Astrocyte (in vitro differentiated cells and primary cell): ENCODE data around the gene LMOD1. TPM values are rescaled to one million over a fixed set of nuclear protein-coding genes. Genes with fewer than 3 reads are reported as not detected.

Source experiments
- DNase-seq: peaks from one replicate; pipeline ENCODE4 v3.0.0-alpha.2; 2010; ENCODE audit warnings: low read depth
- FAIRE-seq: peaks from 2 replicates; lab custom pipeline; 2011; peaks lifted over from hg19 to GRCh38; lab: Jason Lieb, UNC
- H2AFZ ChIP-seq: 2 replicates; pipeline ENCODE4 v1.6.0; 2012; ENCODE audit warnings: low read depth, low read length, inconsistent platforms
- H3K27ac ChIP-seq: 2 replicates; pipeline ENCODE4 v1.5.1; 2011; ENCODE audit warnings: low read depth, low read length, inconsistent platforms
- H3K27me3 ChIP-seq: 2 replicates; pipeline ENCODE4 v1.6.0; 2011; ENCODE audit warnings: low read length, inconsistent platforms; ENCODE audit not compliant: insufficient read depth
- H3K36me3 ChIP-seq: 2 replicates; pipeline ENCODE4 v1.5.1; 2011; ENCODE audit warnings: low read length, inconsistent platforms; ENCODE audit not compliant: insufficient read depth
- H3K4me1 ChIP-seq: 2 replicates; pipeline ENCODE4 v1.5.1; 2011; ENCODE audit warnings: low read length, inconsistent platforms; ENCODE audit not compliant: insufficient read depth
- H3K4me2 ChIP-seq: 2 replicates; pipeline ENCODE4 v1.6.0; 2012; ENCODE audit warnings: low read length, inconsistent platforms
- H3K4me3 ChIP-seq: 2 replicates; pipeline ENCODE4 v1.5.1; 2011; ENCODE audit warnings: low read depth, mild to moderate bottlenecking, low read length, inconsistent platforms; ENCODE audit not compliant: insufficient read depth
- H3K79me2 ChIP-seq: 2 replicates; pipeline ENCODE4 v1.6.0; 2012; ENCODE audit warnings: mild to moderate bottlenecking, low read length, inconsistent platforms; ENCODE audit not compliant: insufficient read depth
- H3K9ac ChIP-seq: 2 replicates; pipeline ENCODE4 v1.6.0; 2012; ENCODE audit warnings: mild to moderate bottlenecking, low read length, inconsistent platforms
- H3K9me3 ChIP-seq: 2 replicates; pipeline ENCODE4 v1.5.1; 2012; ENCODE audit warnings: low read depth, mild to moderate bottlenecking, low read length, inconsistent platforms; ENCODE audit not compliant: insufficient read depth
- H4K20me1 ChIP-seq: 2 replicates; pipeline ENCODE4 v1.6.0; 2012; ENCODE audit warnings: low read length, inconsistent platforms; ENCODE audit not compliant: insufficient read depth
- H3K27ac Mint-ChIP-seq: one replicate; pipeline ENCODE4 v1.8.0; 2021; ENCODE audit warnings: mild to moderate bottlenecking, mixed read lengths; ENCODE audit not compliant: unreplicated experiment
- H3K27me3 Mint-ChIP-seq: one replicate; pipeline ENCODE4 v1.8.0; 2021; ENCODE audit warnings: low read depth, mixed read lengths; ENCODE audit not compliant: unreplicated experiment
- H3K36me3 Mint-ChIP-seq: one replicate; pipeline ENCODE4 v1.8.0; 2021; ENCODE audit warnings: low read depth, mixed read lengths; ENCODE audit not compliant: unreplicated experiment
- H3K4me1 Mint-ChIP-seq: one replicate; pipeline ENCODE4 v1.8.0; 2021; ENCODE audit warnings: low read depth, mixed read lengths; ENCODE audit not compliant: unreplicated experiment
- H3K4me3 Mint-ChIP-seq: one replicate; pipeline ENCODE4 v1.8.0; 2021; ENCODE audit warnings: mild to moderate bottlenecking, moderate library complexity, mixed read lengths; ENCODE audit not compliant: unreplicated experiment
- H3K9me3 Mint-ChIP-seq: one replicate; pipeline ENCODE4 v1.8.0; 2021; ENCODE audit warnings: mild to moderate bottlenecking, mixed read lengths; ENCODE audit not compliant: unreplicated experiment
- EZH2 ChIP-seq: IDR thresholded peaks from 2 replicates; pipeline ENCODE4 v1.6.1; 2012; ENCODE audit warnings: mild to moderate bottlenecking, low read length, inconsistent platforms; ENCODE audit not compliant: insufficient read depth
- total RNA-seq: library from RNA; stranded (reverse); gene quantifications from 2 replicates; pipeline ENCODE4 v1.2.1, GENCODE V29; 2021
- TF ChIP-seq, protein P1 (sequence below): IDR thresholded peaks from 2 replicates; pipeline ENCODE4 v1.5.1; 2011; ENCODE audit warnings: low read depth, mild to moderate bottlenecking, inconsistent platforms, low read length, moderate library complexity; ENCODE audit not compliant: insufficient read depth

The LMOD1 gene
- total RNA-seq, 1 donor from 2014 or later, result 13.2 TPM

DNA sequence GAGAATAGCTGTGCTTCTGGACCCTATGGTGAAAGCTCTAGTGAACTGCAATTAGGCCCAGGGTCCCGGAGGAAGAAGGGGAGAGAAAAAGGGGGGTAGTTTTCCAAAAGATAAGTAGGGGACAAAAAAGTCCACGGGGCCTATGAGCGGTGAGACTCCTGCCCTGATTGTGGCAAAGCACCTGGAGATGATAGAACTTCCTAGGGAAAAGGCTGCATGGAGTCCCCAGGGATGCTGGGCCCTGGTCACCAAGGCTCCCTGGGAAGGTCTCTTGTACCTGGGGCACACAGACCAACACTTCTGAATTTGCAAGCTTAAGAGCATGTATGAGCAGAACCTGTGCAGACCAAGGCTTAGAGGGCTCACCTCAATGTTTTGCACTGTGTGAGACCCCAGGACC lies 63.1 kb downstream of the LMOD1 start:
- Mint-ChIP-seq H3K4me1 (peaks cover 32% of the 10 kb centered on the region), H3K36me3 (no peaks in the 10 kb centered on the region), H3K27me3 (peaks cover 10% of the 10 kb centered on the region), H3K4me3 (peak overlapping the region; percentile 58), H3K27ac (peak overlapping the region; percentile 75), H3K9me3 (no peaks in the 10 kb centered on the region)
- Histone ChIP-seq H3K4me1 (peaks cover 27% of the 10 kb centered on the region), H3K36me3 (no peaks in the 10 kb centered on the region), H4K20me1 (no peaks in the 10 kb centered on the region), H3K4me3 (no peak overlapping the region), H3K4me2 (peak overlapping the region; percentile 58), H3K27ac (peak overlapping the region; percentile 33), H3K9me3 (no peaks in the 10 kb centered on the region), H3K79me2 (no peaks in the 10 kb centered on the region), H3K27me3 (no peaks in the 10 kb centered on the region), H2AFZ (no peak overlapping the region), H3K9ac (no peak overlapping the region)
- no peak for TF ChIP-seq EZH2
- TF ChIP-seq, protein P1, sequence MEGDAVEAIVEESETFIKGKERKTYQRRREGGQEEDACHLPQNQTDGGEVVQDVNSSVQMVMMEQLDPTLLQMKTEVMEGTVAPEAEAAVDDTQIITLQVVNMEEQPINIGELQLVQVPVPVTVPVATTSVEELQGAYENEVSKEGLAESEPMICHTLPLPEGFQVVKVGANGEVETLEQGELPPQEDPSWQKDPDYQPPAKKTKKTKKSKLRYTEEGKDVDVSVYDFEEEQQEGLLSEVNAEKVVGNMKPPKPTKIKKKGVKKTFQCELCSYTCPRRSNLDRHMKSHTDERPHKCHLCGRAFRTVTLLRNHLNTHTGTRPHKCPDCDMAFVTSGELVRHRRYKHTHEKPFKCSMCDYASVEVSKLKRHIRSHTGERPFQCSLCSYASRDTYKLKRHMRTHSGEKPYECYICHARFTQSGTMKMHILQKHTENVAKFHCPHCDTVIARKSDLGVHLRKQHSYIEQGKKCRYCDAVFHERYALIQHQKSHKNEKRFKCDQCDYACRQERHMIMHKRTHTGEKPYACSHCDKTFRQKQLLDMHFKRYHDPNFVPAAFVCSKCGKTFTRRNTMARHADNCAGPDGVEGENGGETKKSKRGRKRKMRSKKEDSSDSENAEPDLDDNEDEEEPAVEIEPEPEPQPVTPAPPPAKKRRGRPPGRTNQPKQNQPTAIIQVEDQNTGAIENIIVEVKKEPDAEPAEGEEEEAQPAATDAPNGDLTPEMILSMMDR, result no peak
- DNase-seq (no peak), FAIRE-seq (no peak)

DNA sequence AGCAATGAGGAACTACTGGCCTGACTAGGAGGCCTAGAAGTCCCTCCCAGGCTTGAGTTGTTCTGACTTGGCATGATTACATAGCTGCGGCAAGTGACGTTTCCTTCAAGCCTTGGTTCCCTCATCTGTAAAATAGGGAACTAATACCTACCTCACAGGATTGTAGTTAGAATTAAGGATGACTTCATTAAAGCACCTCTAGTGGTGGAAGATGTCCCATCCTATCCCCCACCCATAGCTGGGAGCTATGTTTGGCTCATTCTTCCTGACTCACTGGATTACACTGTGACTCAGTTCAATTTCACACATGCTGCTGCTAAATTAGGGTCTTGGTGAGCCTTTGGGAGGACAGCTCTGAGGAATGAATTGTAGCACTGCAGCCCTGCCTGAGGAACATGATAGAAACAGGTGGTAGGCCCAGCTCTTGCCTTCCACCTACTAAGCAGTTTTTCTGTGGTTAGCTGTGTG lies 63.6 kb downstream of the LMOD1 start:
- Mint-ChIP-seq H3K9me3 (no peaks in the 10 kb centered on the region), H3K27me3 (peaks cover 7% of the 10 kb centered on the region), H3K27ac (peak overlapping the region; percentile 75), H3K4me1 (peaks cover 33% of the 10 kb centered on the region), H3K36me3 (no peaks in the 10 kb centered on the region), H3K4me3 (no peak overlapping the region)
- Histone ChIP-seq H3K9ac (no peak overlapping the region), H3K79me2 (no peaks in the 10 kb centered on the region), H3K4me3 (no peak overlapping the region), H3K4me1 (peaks cover 23% of the 10 kb centered on the region), H3K36me3 (no peaks in the 10 kb centered on the region), H3K9me3 (no peaks in the 10 kb centered on the region), H2AFZ (no peak overlapping the region), H3K27me3 (no peaks in the 10 kb centered on the region), H3K27ac (peak overlapping the region; percentile 33), H4K20me1 (no peaks in the 10 kb centered on the region), H3K4me2 (peak overlapping the region; percentile 58)
- TF ChIP-seq EZH2, result no peak
- TF ChIP-seq, protein P1, result peak; percentile 38
- peak; percentile 83 for DNase-seq
- peak; percentile 98 for FAIRE-seq

DNA sequence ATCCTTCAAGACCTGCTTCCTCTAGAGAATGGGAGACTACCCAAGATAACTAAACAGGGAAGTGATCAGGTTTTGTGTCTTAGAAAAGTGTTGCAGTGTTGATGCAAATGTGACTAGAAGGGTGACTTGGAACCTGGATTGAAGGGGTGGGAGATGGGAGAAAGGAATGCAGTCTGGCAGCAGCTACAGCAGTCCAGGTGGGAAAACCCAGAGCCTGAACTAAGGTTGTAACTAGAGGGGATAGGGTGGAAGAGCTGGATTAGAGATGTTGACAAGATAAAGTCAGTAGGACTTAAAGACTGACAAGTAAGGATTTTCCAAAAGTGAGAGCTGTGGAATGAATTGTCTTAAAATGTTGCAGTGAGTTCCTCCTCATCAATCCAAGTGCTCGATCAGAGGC lies 64.7 kb downstream of the LMOD1 start:
- no peak overlapping the region for H3K27ac ChIP-seq
- H3K4me3 ChIP-seq, result no peak overlapping the region
- H3K79me2 ChIP-seq, result no peaks in the 10 kb centered on the region
- peaks cover 32% of the 10 kb centered on the region for H3K4me1 Mint-ChIP-seq
- H3K27me3 Mint-ChIP-seq, result peaks cover 1% of the 10 kb centered on the region
- no peak for DNase-seq
- peaks cover 23% of the 10 kb centered on the region for H3K4me1 ChIP-seq
- H3K27me3 ChIP-seq, result no peaks in the 10 kb centered on the region
- H3K9me3 ChIP-seq, result no peaks in the 10 kb centered on the region
- no peak for FAIRE-seq
- H4K20me1 ChIP-seq, result no peaks in the 10 kb centered on the region
- no peak overlapping the region for H3K27ac Mint-ChIP-seq
- H3K9me3 Mint-ChIP-seq, result no peaks in the 10 kb centered on the region
- H3K36me3 Mint-ChIP-seq, result no peaks in the 10 kb centered on the region
- no peak overlapping the region for H2AFZ ChIP-seq
- TF ChIP-seq, protein P1, result no peak
- no peak for TF ChIP-seq EZH2
- no peak overlapping the region for H3K4me3 Mint-ChIP-seq
- no peak overlapping the region for H3K4me2 ChIP-seq
- H3K36me3 ChIP-seq, result peaks cover under 1% of the 10 kb centered on the region
- H3K9ac ChIP-seq, result no peak overlapping the region
